ENCODE data around the gene CAMTA1.

The CAMTA1 gene

GRCh38 chr1:7220712-7221252, 435.5 kb downstream of the CAMTA1 start:
- TF ChIP-seq GATA1 (IDR thresholded peaks at IDR 0.05; ENCODE audit: low read depth, low read length) (no peak), POLR2A (IDR thresholded peaks at IDR 0.05; ENCODE audit: low read length) (no peak)
- DNase-seq = no peak

- TF ChIP-seq POLR2A (IDR thresholded peaks at IDR 0.05; ENCODE audit: low read length) (no peak), GATA1 (IDR thresholded peaks at IDR 0.05; ENCODE audit: low read depth, low read length) (no peak)
- no peak for DNase-seq
Observed at GRCh38 chr1:7221826-7222694, 436.8 kb downstream of the CAMTA1 start.

GRCh38 chr1:7222695-7223015, 437.4 kb downstream of the CAMTA1 start:
- DNase-seq = no peak
- TF ChIP-seq POLR2A (IDR thresholded peaks at IDR 0.05; ENCODE audit: low read length) (no peak), GATA1 (IDR thresholded peaks at IDR 0.05; ENCODE audit: low read depth, low read length) (no peak)

- TF ChIP-seq GATA1 (IDR thresholded peaks at IDR 0.05; ENCODE audit: low read depth, low read length) (no peak), POLR2A (IDR thresholded peaks at IDR 0.05; ENCODE audit: low read length) (no peak)
- DNase-seq = no peak
Observed at GRCh38 chr1:7223334-7224080, 438.3 kb downstream of the CAMTA1 start.

GRCh38 chr1:7224081-7224534, 438.9 kb downstream of the CAMTA1 start:
- DNase-seq = no peak
- TF ChIP-seq GATA1 (IDR thresholded peaks at IDR 0.05; ENCODE audit: low read depth, low read length) = no peak
- no peak for TF ChIP-seq POLR2A (IDR thresholded peaks at IDR 0.05; ENCODE audit: low read length)

- DNase-seq = no peak
- TF ChIP-seq POLR2A (IDR thresholded peaks at IDR 0.05; ENCODE audit: low read length) (no peak), GATA1 (IDR thresholded peaks at IDR 0.05; ENCODE audit: low read depth, low read length) (no peak)
Observed at GRCh38 chr1:7224644-7225043, 439.4 kb downstream of the CAMTA1 start.

GRCh38 chr1:7225711-7226505, 440.7 kb downstream of the CAMTA1 start:
- no peak for DNase-seq
- TF ChIP-seq GATA1 (IDR thresholded peaks at IDR 0.05; ENCODE audit: low read depth, low read length) = no peak

- no peak for DNase-seq
- TF ChIP-seq POLR2A (IDR thresholded peaks at IDR 0.05; ENCODE audit: low read length) (no peak), GATA1 (IDR thresholded peaks at IDR 0.05; ENCODE audit: low read depth, low read length) (no peak)
Observed at GRCh38 chr1:7227654-7228053, 442.4 kb downstream of the CAMTA1 start.

- TF ChIP-seq POLR2A (IDR thresholded peaks at IDR 0.05; ENCODE audit: low read length) = no peak
- no peak for TF ChIP-seq GATA1 (IDR thresholded peaks at IDR 0.05; ENCODE audit: low read depth, low read length)
- DNase-seq = no peak
Observed at GRCh38 chr1:7228252-7228961, 443.2 kb downstream of the CAMTA1 start.

- no peak for TF ChIP-seq POLR2A (IDR thresholded peaks at IDR 0.05; ENCODE audit: low read length)
- TF ChIP-seq GATA1 (IDR thresholded peaks at IDR 0.05; ENCODE audit: low read depth, low read length) = no peak
- no peak for DNase-seq
Observed at GRCh38 chr1:7229186-7229585, 443.9 kb downstream of the CAMTA1 start.

- no peak for TF ChIP-seq GATA1 (IDR thresholded peaks at IDR 0.05; ENCODE audit: low read depth, low read length)
- no peak for TF ChIP-seq POLR2A (IDR thresholded peaks at IDR 0.05; ENCODE audit: low read length)
- no peak for DNase-seq
Observed at GRCh38 chr1:7229696-7230631, 444.7 kb downstream of the CAMTA1 start.

All from erythroblast (primary cell).